HepG2 (cell line): ENCODE data around the gene ZXDC. TPM values are rescaled to one million over a fixed set of nuclear protein-coding genes. Genes with fewer than 3 reads are reported as not detected.

Experiments
- DZIP1 ChIP-seq: sonication (generic); formaldehyde crosslinking; IDR thresholded peaks from 2 replicates; pipeline ENCODE4 v1.5.0; 2020; ENCODE audit warnings: mild to moderate bottlenecking, missing genetic modification reagents
- KLF16 ChIP-seq, 2 experiments: sonication (generic) in 1 of 2; formaldehyde crosslinking in 1 of 2; IDR thresholded peaks; 2 replicates each; pipeline versions ENCODE4 v1.6.1 to v1.8.0; 2016 to 2023; ENCODE audit warnings: missing genetic modification reagents in 2 of 2, missing compliant biosample characterization in 1 of 2
- LRRFIP1 ChIP-seq: sonication (generic); formaldehyde crosslinking; conservative IDR thresholded peaks from 2 replicates; pipeline ENCODE4 v1.4.0; 2020; ENCODE audit warnings: missing genetic modification reagents
- POLR2AphosphoS2 ChIP-seq: IDR thresholded peaks from 2 replicates; pipeline ENCODE4 v1.6.1; 2011; ENCODE audit warnings: low read depth, low read length, improper control_type of control experiment
- REPIN1 ChIP-seq: sonication (generic); formaldehyde crosslinking; IDR thresholded peaks from 2 replicates; pipeline ENCODE4 v1.8.0; 2022; ENCODE audit warnings: missing genetic modification reagents, low read depth, mild to moderate bottlenecking, borderline replicate concordance
- RERE ChIP-seq: IDR thresholded peaks from 2 replicates; pipeline ENCODE4 v1.6.1; 2016; ENCODE audit warnings: low read depth, missing genetic modification reagents, missing compliant biosample characterization
- SOX13 ChIP-seq, 3 experiments: fragments of 450-650 bp in 1 of 3; sonication (generic) in 1 of 3; formaldehyde crosslinking in 1 of 3; IDR thresholded peaks in 2 of 3; conservative IDR thresholded peaks in 1 of 3; 2 replicates each; pipeline versions ENCODE4 v1.5.0 to v1.6.1; 2016 to 2020; ENCODE audit warnings: antibody characterized with exemption in 1 of 3, mild to moderate bottlenecking in 1 of 3, missing compliant biosample characterization in 1 of 3, missing genetic modification reagents in 1 of 3, moderate library complexity in 1 of 3
- TARDBP ChIP-seq: sonication (generic); formaldehyde crosslinking; IDR thresholded peaks from 2 replicates; pipeline ENCODE4 v1.8.0; 2022; ENCODE audit warnings: mild to moderate bottlenecking, missing genetic modification reagents
- ZBTB34 ChIP-seq: sonication (generic); formaldehyde crosslinking; IDR thresholded peaks from 2 replicates; pipeline ENCODE4 v1.8.0; 2022; ENCODE audit warnings: mild to moderate bottlenecking, missing genetic modification reagents
- ZBTB7A ChIP-seq: sonication (generic); formaldehyde crosslinking; IDR thresholded peaks from 2 replicates; pipeline ENCODE4 v1.8.0; 2022; ENCODE audit warnings: mild to moderate bottlenecking, missing genetic modification reagents
- ZKSCAN8 ChIP-seq: IDR thresholded peaks from 2 replicates; pipeline ENCODE4 v1.6.1; 2016; ENCODE audit warnings: borderline replicate concordance, missing genetic modification reagents, missing compliant biosample characterization
- ZNF143 ChIP-seq: sonication (generic); formaldehyde crosslinking; IDR thresholded peaks from 2 replicates; pipeline ENCODE4 v1.4.0; 2020; ENCODE audit warnings: missing genetic modification reagents
- ZNF430 ChIP-seq: sonication (generic); formaldehyde crosslinking; IDR thresholded peaks from 2 replicates; pipeline ENCODE4 v1.9.0; 2021; ENCODE audit warnings: mild to moderate bottlenecking, missing genetic modification reagents
- ZSCAN30 ChIP-seq: sonication (generic); formaldehyde crosslinking; IDR thresholded peaks from 2 replicates; pipeline ENCODE4 v1.5.0; 2020; ENCODE audit warnings: mild to moderate bottlenecking, missing genetic modification reagents
- polyA plus RNA-seq, 8 experiments: library from polyadenylated mRNA; depleted of rRNA in 3 of 8; stranded (reverse) in 7 of 8; unstranded in 1 of 8; fragments of >200 nt; fragmentation: Illumina TruSeq in 4 of 8; extraction: Trizol in 4 of 8; gene quantifications; 2 replicates each; pipeline versions ENCODE4 v1.2.1 to v1.2.3, GENCODE V29; 2011 to 2016; ENCODE audit warnings: low read depth in 4 of 8, missing spikeins in 1 of 8, mixed read lengths in 1 of 8; ENCODE audit not compliant: insufficient read depth in 1 of 8
- total RNA-seq, 5 experiments: library from RNA; depleted of rRNA; stranded (reverse); fragments of >200 nt; fragmentation: Illumina TruSeq; extraction: Trizol; gene quantifications; 2 replicates each; pipeline ENCODE4 v1.2.3, GENCODE V29; 2016; ENCODE audit warnings: low read depth in 1 of 5

ZXDC gene
- total and polyA plus RNA-seq, 2 of the 13 experiments (the other 11 are each of a cell fraction or from before 2014, with no cell fraction given) = 17.6 to 21.2 TPM

- TF ChIP-seq DZIP1 (CRISPR knock-in tag) = peak; percentile 60; the same call in 1 of the 2 replicates
- TF ChIP-seq ZKSCAN8 (CRISPR knock-in tag) = no peak; the same call in 1 of the 2 replicates
- peak; percentile 48; the same call in 1 of the 2 replicates for TF ChIP-seq ZBTB7A
- no peak for TF ChIP-seq ZSCAN30 (CRISPR knock-in tag)
- peak; percentile 58 for TF ChIP-seq ZNF143
- TF ChIP-seq ZBTB34 (CRISPR knock-in tag) = no peak; the same call in 1 of the 2 replicates
- no peak for TF ChIP-seq LRRFIP1 (CRISPR knock-in tag)
- peak; percentile 31 for TF ChIP-seq TARDBP
- 0 out of 2 replicates have a peak, but pooled peaks have one; percentile 17 for TF ChIP-seq REPIN1 (CRISPR knock-in tag)
- no peak for TF ChIP-seq RERE (CRISPR knock-in tag)
- peak; percentile 64; the same call in 1 of the 2 replicates for TF ChIP-seq ZNF430 (CRISPR knock-in tag)
- peak in 1 of 2 experiments; percentile 73; a peak in 2 of 4 replicates for TF ChIP-seq KLF16 (CRISPR knock-in tag; IDR thresholded peaks at IDR 0.05)
- TF ChIP-seq SOX13 (IDR thresholded peaks at IDR 0.05) = peak; percentile 64; the same call in 1 of the 2 replicates
- TF ChIP-seq SOX13 (CRISPR knock-in tag; conservative IDR thresholded peaks at IDR 0.05 in 1 of 2, IDR thresholded peaks at IDR 0.05 in 1 of 2) = peak in 1 of 2 experiments; percentile 92; a peak in 2 of 4 replicates
- peak; percentile 21; the same call in 1 of the 2 replicates for TF ChIP-seq POLR2AphosphoS2
Measured at GRCh38 chr3:126523745-126524428, 48.2 kb upstream of the ZXDC start, which contains the start of gene CHST13 (continued).
